HepG2 (cell line): ENCODE data around the gene FAT4.

Experiments used
- FOSL2 ChIP-seq: sonication (generic); formaldehyde crosslinking; IDR thresholded peaks from 2 replicates; pipeline ENCODE4 v1.4.0; 2020; ENCODE audit warnings: missing genetic modification reagents
- GABPB1 ChIP-seq: IDR thresholded peaks from 2 replicates; pipeline ENCODE4 v1.6.1; 2016; ENCODE audit warnings: mild to moderate bottlenecking, missing genetic modification reagents, moderate library complexity, missing compliant biosample characterization
- HDAC2 ChIP-seq: sonication (generic); formaldehyde crosslinking; IDR thresholded peaks from 2 replicates; pipeline ENCODE4 v1.4.0; 2020; ENCODE audit warnings: missing genetic modification reagents
- ZNF224 ChIP-seq: sonication (generic); formaldehyde crosslinking; IDR thresholded peaks from 2 replicates; pipeline ENCODE4 v1.5.0; 2020; ENCODE audit warnings: mild to moderate bottlenecking, missing genetic modification reagents

- TF ChIP-seq ZNF224 (CRISPR knock-in tag): no peak
- TF ChIP-seq GABPB1 (CRISPR knock-in tag): no peak
- TF ChIP-seq FOSL2 (CRISPR knock-in tag): no peak
- TF ChIP-seq HDAC2: no peak
Measured at GRCh38 chr4:125321709-125322365, 7.1 kb downstream of the FAT4 start.
